HepG2 (cell line): ENCODE data around the gene OSBPL8. TPM values are rescaled to one million over a fixed set of nuclear protein-coding genes. Genes with fewer than 3 reads are reported as not detected.

ENCODE experiments used
- ARHGAP35 ChIP-seq: sonication (generic); formaldehyde crosslinking; IDR thresholded peaks from 2 replicates; pipeline ENCODE4 v1.9.0; 2022; ENCODE audit warnings: mild to moderate bottlenecking, inconsistent platforms, moderate library complexity, missing genetic modification reagents, borderline replicate concordance
- ATF7-NPFF ChIP-seq: sonication (generic); formaldehyde crosslinking; IDR thresholded peaks from 2 replicates; pipeline ENCODE4 v1.8.1; 2023; ENCODE audit warnings: mild to moderate bottlenecking, low read depth, missing genetic modification reagents, moderate library complexity
- BHLHE40 ChIP-seq: IDR thresholded peaks from 2 replicates; pipeline ENCODE4 v1.6.1; 2011; ENCODE audit warnings: low read length, improper control_type of control experiment
- EZH2 ChIP-seq: conservative IDR thresholded peaks from 2 replicates; pipeline ENCODE4 v1.6.1; 2012; ENCODE audit warnings: mild to moderate bottlenecking, low read depth, low read length, moderate library complexity
- FOXC1 ChIP-seq: sonication (generic); formaldehyde crosslinking; IDR thresholded peaks from 2 replicates; pipeline ENCODE4 v1.8.0; 2022; ENCODE audit warnings: mild to moderate bottlenecking, missing genetic modification reagents, borderline replicate concordance
- GLI4 ChIP-seq: sonication (generic); formaldehyde crosslinking; IDR thresholded peaks from 2 replicates; pipeline ENCODE4 v1.5.1; 2020; ENCODE audit warnings: missing genetic modification reagents, mild to moderate bottlenecking, moderate library complexity, borderline replicate concordance
- MED13 ChIP-seq: sonication (generic); formaldehyde crosslinking; IDR thresholded peaks from 2 replicates; pipeline ENCODE4 v1.5.0; 2020; ENCODE audit warnings: missing genetic modification reagents
- PHF21A ChIP-seq: sonication (generic); formaldehyde crosslinking; IDR thresholded peaks from 2 replicates; pipeline ENCODE4 v1.5.0; 2020; ENCODE audit warnings: mild to moderate bottlenecking, missing genetic modification reagents
- TBL1XR1 ChIP-seq: fragments of 150-350 bp; IDR thresholded peaks from 2 replicates; pipeline ENCODE4 v1.6.1; 2014; ENCODE audit warnings: borderline replicate concordance, low read length; ENCODE audit not compliant: partially characterized antibody
- ZNF274 ChIP-seq: sonication (generic); formaldehyde crosslinking; IDR thresholded peaks from 2 replicates; pipeline ENCODE4 v1.5.1; 2020; ENCODE audit warnings: mild to moderate bottlenecking, missing genetic modification reagents
- ZNF3 ChIP-seq: IDR thresholded peaks from 2 replicates; pipeline ENCODE4 v1.7.0; 2017; ENCODE audit warnings: inconsistent platforms
- ZNF383 ChIP-seq: sonication (generic); formaldehyde crosslinking; IDR thresholded peaks from 2 replicates; pipeline ENCODE4 v1.4.0; 2020; ENCODE audit warnings: missing genetic modification reagents, mild to moderate bottlenecking, borderline replicate concordance
- ZNF510 ChIP-seq: sonication (generic); formaldehyde crosslinking; IDR thresholded peaks from 2 replicates; pipeline ENCODE4 v1.4.0; 2020; ENCODE audit warnings: low read depth, mild to moderate bottlenecking, missing genetic modification reagents
- ZNF614 ChIP-seq: IDR thresholded peaks from 2 replicates; pipeline ENCODE4 v1.6.1; 2018; ENCODE audit warnings: missing biosample characterization, missing genetic modification reagents, inconsistent platforms, borderline replicate concordance
- ZNF761 ChIP-seq: sonication (generic); formaldehyde crosslinking; conservative IDR thresholded peaks from 2 replicates; pipeline ENCODE4 v1.4.0; 2020; ENCODE audit warnings: mild to moderate bottlenecking, missing genetic modification reagents
- ZNF878 ChIP-seq: sonication (generic); formaldehyde crosslinking; IDR thresholded peaks from 2 replicates; pipeline ENCODE4 v1.8.1; 2023; ENCODE audit warnings: mild to moderate bottlenecking, missing genetic modification reagents, moderate library complexity
- ZSCAN25 ChIP-seq: sonication (generic); formaldehyde crosslinking; IDR thresholded peaks from 2 replicates; pipeline ENCODE4 v1.8.0; 2022; ENCODE audit warnings: mild to moderate bottlenecking, missing genetic modification reagents
- ZSCAN30 ChIP-seq: sonication (generic); formaldehyde crosslinking; IDR thresholded peaks from 2 replicates; pipeline ENCODE4 v1.5.0; 2020; ENCODE audit warnings: mild to moderate bottlenecking, missing genetic modification reagents
- polyA plus RNA-seq, 8 experiments: library from polyadenylated mRNA; depleted of rRNA in 3 of 8; stranded (reverse) in 7 of 8; unstranded in 1 of 8; fragments of >200 nt; fragmentation: Illumina TruSeq in 4 of 8; extraction: Trizol in 4 of 8; gene quantifications; 2 replicates each; pipeline versions ENCODE4 v1.2.1 to v1.2.3, GENCODE V29; 2011 to 2016; ENCODE audit warnings: low read depth in 4 of 8, missing spikeins in 1 of 8, mixed read lengths in 1 of 8; ENCODE audit not compliant: insufficient read depth in 1 of 8
- total RNA-seq, 5 experiments: library from RNA; depleted of rRNA; stranded (reverse); fragments of >200 nt; fragmentation: Illumina TruSeq; extraction: Trizol; gene quantifications; 2 replicates each; pipeline ENCODE4 v1.2.3, GENCODE V29; 2016; ENCODE audit warnings: low read depth in 1 of 5
- TF ChIP-seq, protein P1 (sequence below): sonication (generic); formaldehyde crosslinking; IDR thresholded peaks from 2 replicates; pipeline ENCODE4 v1.5.1; 2020; ENCODE audit warnings: missing genetic modification reagents, mild to moderate bottlenecking, borderline replicate concordance
- TF ChIP-seq, protein P2 (sequence below): sonication (generic); formaldehyde crosslinking; IDR thresholded peaks from 2 replicates; pipeline ENCODE4 v1.4.0; 2020; ENCODE audit warnings: missing genetic modification reagents, borderline replicate concordance
- TF ChIP-seq, protein P3 (sequence below): IDR thresholded peaks from 2 replicates; pipeline ENCODE4 v1.4.0; 2020; ENCODE audit warnings: mild to moderate bottlenecking, missing genetic modification reagents

The OSBPL8 gene
- total and polyA plus RNA-seq, 2 of the 13 experiments (the other 11 are each of a cell fraction or from before 2014, with no cell fraction given): 11.0 to 33.9 TPM

GRCh38 chr12:76348079-76348901 is 211.3 kb downstream of the OSBPL8 start, which contains the start of gene BBS10 (continued):
- no peak for TF ChIP-seq ATF7-NPFF (CRISPR knock-in tag)
- TF ChIP-seq, protein P1, sequence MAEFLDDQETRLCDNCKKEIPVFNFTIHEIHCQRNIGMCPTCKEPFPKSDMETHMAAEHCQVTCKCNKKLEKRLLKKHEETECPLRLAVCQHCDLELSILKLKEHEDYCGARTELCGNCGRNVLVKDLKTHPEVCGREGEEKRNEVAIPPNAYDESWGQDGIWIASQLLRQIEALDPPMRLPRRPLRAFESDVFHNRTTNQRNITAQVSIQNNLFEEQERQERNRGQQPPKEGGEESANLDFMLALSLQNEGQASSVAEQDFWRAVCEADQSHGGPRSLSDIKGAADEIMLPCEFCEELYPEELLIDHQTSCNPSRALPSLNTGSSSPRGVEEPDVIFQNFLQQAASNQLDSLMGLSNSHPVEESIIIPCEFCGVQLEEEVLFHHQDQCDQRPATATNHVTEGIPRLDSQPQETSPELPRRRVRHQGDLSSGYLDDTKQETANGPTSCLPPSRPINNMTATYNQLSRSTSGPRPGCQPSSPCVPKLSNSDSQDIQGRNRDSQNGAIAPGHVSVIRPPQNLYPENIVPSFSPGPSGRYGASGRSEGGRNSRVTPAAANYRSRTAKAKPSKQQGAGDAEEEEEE (CRISPR knock-in tag): no peak
- no peak for TF ChIP-seq ARHGAP35 (CRISPR knock-in tag)
- peak; percentile 69; the same call in 1 of the 2 replicates for TF ChIP-seq ZNF761 (CRISPR knock-in tag)
- TF ChIP-seq FOXC1 (CRISPR knock-in tag): no peak
- TF ChIP-seq ZNF274 (CRISPR knock-in tag): no peak
- TF ChIP-seq, protein P2, sequence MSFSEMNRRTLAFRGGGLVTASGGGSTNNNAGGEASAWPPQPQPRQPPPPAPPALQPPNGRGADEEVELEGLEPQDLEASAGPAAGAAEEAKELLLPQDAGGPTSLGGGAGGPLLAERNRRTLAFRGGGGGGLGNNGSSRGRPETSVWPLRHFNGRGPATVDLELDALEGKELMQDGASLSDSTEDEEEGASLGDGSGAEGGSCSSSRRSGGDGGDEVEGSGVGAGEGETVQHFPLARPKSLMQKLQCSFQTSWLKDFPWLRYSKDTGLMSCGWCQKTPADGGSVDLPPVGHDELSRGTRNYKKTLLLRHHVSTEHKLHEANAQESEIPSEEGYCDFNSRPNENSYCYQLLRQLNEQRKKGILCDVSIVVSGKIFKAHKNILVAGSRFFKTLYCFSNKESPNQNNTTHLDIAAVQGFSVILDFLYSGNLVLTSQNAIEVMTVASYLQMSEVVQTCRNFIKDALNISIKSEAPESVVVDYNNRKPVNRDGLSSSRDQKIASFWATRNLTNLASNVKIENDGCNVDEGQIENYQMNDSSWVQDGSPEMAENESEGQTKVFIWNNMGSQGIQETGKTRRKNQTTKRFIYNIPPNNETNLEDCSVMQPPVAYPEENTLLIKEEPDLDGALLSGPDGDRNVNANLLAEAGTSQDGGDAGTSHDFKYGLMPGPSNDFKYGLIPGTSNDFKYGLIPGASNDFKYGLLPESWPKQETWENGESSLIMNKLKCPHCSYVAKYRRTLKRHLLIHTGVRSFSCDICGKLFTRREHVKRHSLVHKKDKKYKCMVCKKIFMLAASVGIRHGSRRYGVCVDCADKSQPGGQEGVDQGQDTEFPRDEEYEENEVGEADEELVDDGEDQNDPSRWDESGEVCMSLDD (CRISPR knock-in tag): no peak
- no peak for TF ChIP-seq ZNF510 (CRISPR knock-in tag)
- TF ChIP-seq ZNF3 (CRISPR knock-in tag): no peak
- TF ChIP-seq ZSCAN25 (CRISPR knock-in tag): no peak
- TF ChIP-seq ZNF878 (CRISPR knock-in tag): no peak
- TF ChIP-seq, protein P3, sequence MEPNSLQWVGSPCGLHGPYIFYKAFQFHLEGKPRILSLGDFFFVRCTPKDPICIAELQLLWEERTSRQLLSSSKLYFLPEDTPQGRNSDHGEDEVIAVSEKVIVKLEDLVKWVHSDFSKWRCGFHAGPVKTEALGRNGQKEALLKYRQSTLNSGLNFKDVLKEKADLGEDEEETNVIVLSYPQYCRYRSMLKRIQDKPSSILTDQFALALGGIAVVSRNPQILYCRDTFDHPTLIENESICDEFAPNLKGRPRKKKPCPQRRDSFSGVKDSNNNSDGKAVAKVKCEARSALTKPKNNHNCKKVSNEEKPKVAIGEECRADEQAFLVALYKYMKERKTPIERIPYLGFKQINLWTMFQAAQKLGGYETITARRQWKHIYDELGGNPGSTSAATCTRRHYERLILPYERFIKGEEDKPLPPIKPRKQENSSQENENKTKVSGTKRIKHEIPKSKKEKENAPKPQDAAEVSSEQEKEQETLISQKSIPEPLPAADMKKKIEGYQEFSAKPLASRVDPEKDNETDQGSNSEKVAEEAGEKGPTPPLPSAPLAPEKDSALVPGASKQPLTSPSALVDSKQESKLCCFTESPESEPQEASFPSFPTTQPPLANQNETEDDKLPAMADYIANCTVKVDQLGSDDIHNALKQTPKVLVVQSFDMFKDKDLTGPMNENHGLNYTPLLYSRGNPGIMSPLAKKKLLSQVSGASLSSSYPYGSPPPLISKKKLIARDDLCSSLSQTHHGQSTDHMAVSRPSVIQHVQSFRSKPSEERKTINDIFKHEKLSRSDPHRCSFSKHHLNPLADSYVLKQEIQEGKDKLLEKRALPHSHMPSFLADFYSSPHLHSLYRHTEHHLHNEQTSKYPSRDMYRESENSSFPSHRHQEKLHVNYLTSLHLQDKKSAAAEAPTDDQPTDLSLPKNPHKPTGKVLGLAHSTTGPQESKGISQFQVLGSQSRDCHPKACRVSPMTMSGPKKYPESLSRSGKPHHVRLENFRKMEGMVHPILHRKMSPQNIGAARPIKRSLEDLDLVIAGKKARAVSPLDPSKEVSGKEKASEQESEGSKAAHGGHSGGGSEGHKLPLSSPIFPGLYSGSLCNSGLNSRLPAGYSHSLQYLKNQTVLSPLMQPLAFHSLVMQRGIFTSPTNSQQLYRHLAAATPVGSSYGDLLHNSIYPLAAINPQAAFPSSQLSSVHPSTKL (CRISPR knock-in tag): peak; percentile 37; the same call in 1 of the 2 replicates
- TF ChIP-seq BHLHE40: no peak
- TF ChIP-seq EZH2: no peak
- TF ChIP-seq GLI4: no peak
- TF ChIP-seq ZSCAN30 (CRISPR knock-in tag): peak; percentile 46; the same call in 1 of the 2 replicates
- no peak for TF ChIP-seq ZNF383 (CRISPR knock-in tag)
- TF ChIP-seq TBL1XR1: no peak
- no peak; the same call in 1 of the 2 replicates for TF ChIP-seq PHF21A (CRISPR knock-in tag)
- peak; percentile 47; the same call in 1 of the 2 replicates for TF ChIP-seq MED13 (CRISPR knock-in tag)
- TF ChIP-seq ZNF614 (CRISPR knock-in tag): 0 out of 2 replicates have a peak, but pooled peaks have one; percentile 42
